ENCODE measurements around the gene CNTNAP2. TPM values are rescaled to one million over a fixed set of nuclear protein-coding genes. Genes with fewer than 3 reads are reported as not detected.

The CNTNAP2 gene
- total and polyA plus RNA-seq, 9 of the 15 experiments (the other 6 are each of a cell fraction or from before 2014, with no cell fraction given) = 0.04 to 0.62 (median 0.09) TPM; not detected in 4

GRCh38 chr7:147053746-147054145 is 937.1 kb downstream of the CNTNAP2 start:
- Histone ChIP-seq H3K4me3 (no peak overlapping the region), H4K20me1 (replicated peaks; ENCODE audit: control insufficient read depth, insufficient read depth, low read length) (no peaks in the 10 kb centered on the region), H3K79me2 (ENCODE audit: control insufficient read depth, insufficient read depth, low read length) (no peaks in the 10 kb centered on the region), H3K4me2 (ENCODE audit: insufficient read depth, low read length) (no peak overlapping the region), H3K9me3 (replicated peaks; ENCODE audit: control insufficient read depth, insufficient read depth, low read depth, low read length) (no peaks in the 10 kb centered on the region; the same call in 1 of the 2 replicates), H3K36me3 (ENCODE audit: control insufficient read depth, insufficient read depth, low read length) (no peaks in the 10 kb centered on the region), H3K27me3 (ENCODE audit: control insufficient read depth in 2 of 2, insufficient read depth in 2 of 2, low read length in 2 of 2) (no peaks in the 10 kb centered on the region), H2AFZ (ENCODE audit: low read depth, low read length) (no peak overlapping the region), H3K4me1 (replicated peaks in 1 of 2; ENCODE audit: control insufficient read depth in 2 of 2, insufficient read depth in 2 of 2, low read length in 2 of 2) (no peaks in the 10 kb centered on the region), H3K9me1 (ENCODE audit: control insufficient read depth, insufficient read depth, low read length) (no peaks in the 10 kb centered on the region), H3K9ac (ENCODE audit: insufficient read depth in 1 of 2, low read depth in 2 of 2, low read length in 2 of 2) (no peak overlapping the region), H3K27ac (ENCODE audit: extremely low read depth, low read depth, low read length) (no peak overlapping the region)
- FAIRE-seq = no peak
- ATAC-seq = no peak
- no peak for DNase-seq (ENCODE audit: extremely low read depth in 1 of 4, low spot score in 3 of 4)
- CTCF ChIA-PET (ENCODE audit: low intra/inter-chr PET ratio) = no interaction called here
- in situ Hi-C loops (cut with MboI) = no loop called here
- 4% methylated on average over 5 of the region's 5 CpGs for WGBS (ENCODE audit: insufficient coverage, low coverage, missing lambda C conversion rate)
- intact Hi-C loops (cut with micrococcal nuclease) = no loop called here
- no TSS peak for BruUV-seq (replicated peaks)
- TF ChIP-seq PYGO2 (tag; IDR thresholded peaks at IDR 0.05) (no peak), MAFK (IDR thresholded peaks at IDR 0.05; ENCODE audit: low read length) (no peak), HOXB6 (CRISPR knock-in tag; IDR thresholded peaks at IDR 0.05; ENCODE audit: borderline replicate concordance) (no peak)
- POLR2A ChIA-PET = no interaction called here

- no peaks in the 10 kb centered on the region for H3K9me3 ChIP-seq (replicated peaks; ENCODE audit: control insufficient read depth, insufficient read depth, low read depth, low read length)
- ATAC-seq (no peak), FAIRE-seq (no peak), DNase-seq (ENCODE audit: extremely low read depth in 1 of 4, low spot score in 3 of 4) (no peak)
- intact Hi-C loops (cut with micrococcal nuclease) = no loop called here
- no peak overlapping the region for H2AFZ ChIP-seq (ENCODE audit: low read depth, low read length)
- H3K4me3 ChIP-seq = no peak overlapping the region
- BruUV-seq (replicated peaks) = no TSS peak
- H4K20me1 ChIP-seq (replicated peaks; ENCODE audit: control insufficient read depth, insufficient read depth, low read length) = no peaks in the 10 kb centered on the region
- no peak overlapping the region for H3K9ac ChIP-seq (ENCODE audit: insufficient read depth in 1 of 2, low read depth in 2 of 2, low read length in 2 of 2)
- no peaks in the 10 kb centered on the region for H3K9me1 ChIP-seq (ENCODE audit: control insufficient read depth, insufficient read depth, low read length)
- H3K4me1 ChIP-seq (replicated peaks in 1 of 2; ENCODE audit: control insufficient read depth in 2 of 2, insufficient read depth in 2 of 2, low read length in 2 of 2) = no peaks in the 10 kb centered on the region
- H3K79me2 ChIP-seq (ENCODE audit: control insufficient read depth, insufficient read depth, low read length) = no peaks in the 10 kb centered on the region
- ChIA-PET CTCF (ENCODE audit: low intra/inter-chr PET ratio) (no interaction called here), POLR2A (no interaction called here)
- no peak overlapping the region for H3K4me2 ChIP-seq (ENCODE audit: insufficient read depth, low read length)
- 8% methylated on average over 3 of the region's 3 CpGs for WGBS (ENCODE audit: insufficient coverage, low coverage, missing lambda C conversion rate)
- in situ Hi-C loops (cut with MboI) = no loop called here
- no peaks in the 10 kb centered on the region for H3K36me3 ChIP-seq (ENCODE audit: control insufficient read depth, insufficient read depth, low read length)
- H3K27ac ChIP-seq (ENCODE audit: extremely low read depth, low read depth, low read length) = no peak overlapping the region
- H3K27me3 ChIP-seq (ENCODE audit: control insufficient read depth in 2 of 2, insufficient read depth in 2 of 2, low read length in 2 of 2) = no peaks in the 10 kb centered on the region
- TF ChIP-seq SMC3 (conservative IDR thresholded peaks at IDR 0.05; ENCODE audit: insufficient read depth, low read depth, low read length) = no peak
- no peak for TF ChIP-seq HES1 (IDR thresholded peaks at IDR 0.05; ENCODE audit: low read depth)
- no peak for TF ChIP-seq TRIM24 (IDR thresholded peaks at IDR 0.05)
- no peak for TF ChIP-seq ZNF24 (IDR thresholded peaks at IDR 0.05)
- no peak for TF ChIP-seq MITF (IDR thresholded peaks at IDR 0.05)
- TF ChIP-seq CREB3L1 (IDR thresholded peaks at IDR 0.05; ENCODE audit: borderline replicate concordance, low read depth) = no peak
- no peak for TF ChIP-seq ZNF644 (tag; IDR thresholded peaks at IDR 0.05; ENCODE audit: low read depth)
- TF ChIP-seq SNAPC5 (CRISPR knock-in tag; IDR thresholded peaks at IDR 0.05) = no peak
- TF ChIP-seq ZBED1 (IDR thresholded peaks at IDR 0.05) = no peak
- TF ChIP-seq SLC30A9 (CRISPR knock-in tag; IDR thresholded peaks at IDR 0.05) = no peak
- TF ChIP-seq FOS (IDR thresholded peaks at IDR 0.05; ENCODE audit: extremely low read depth, insufficient read length) = no peak
- TF ChIP-seq PML (IDR thresholded peaks at IDR 0.05; ENCODE audit: low read length) = no peak
Observed at GRCh38 chr7:147060070-147060469, 943.5 kb downstream of the CNTNAP2 start.
